BLaER1 (cell line): ENCODE data around the gene MYOG.

Experiments
- H3K27ac ChIP-seq: shearing (Covaris generic); formaldehyde crosslinking; 2 replicates; pipeline ENCODE4 v1.8.1; 2022
- H3K27me3 ChIP-seq: shearing (Covaris generic); formaldehyde crosslinking; 2 replicates; pipeline ENCODE4 v1.8.1; 2022
- H3K36me3 ChIP-seq: shearing (Covaris generic); formaldehyde crosslinking; 2 replicates; pipeline ENCODE4 v1.8.1; 2022
- H3K4me1 ChIP-seq: shearing (Covaris generic); formaldehyde crosslinking; 2 replicates; pipeline ENCODE4 v1.8.1; 2022
- H3K4me2 ChIP-seq: shearing (Covaris generic); formaldehyde crosslinking; 2 replicates; pipeline ENCODE4 v1.8.1; 2022
- H3K4me3 ChIP-seq: shearing (Covaris generic); formaldehyde crosslinking; 2 replicates; pipeline ENCODE4 v1.8.1; 2022
- H3K9ac ChIP-seq: shearing (Covaris generic); formaldehyde crosslinking; 2 replicates; pipeline ENCODE4 v1.8.1; 2022
- H3K9me3 ChIP-seq: shearing (Covaris generic); formaldehyde crosslinking; 2 replicates; pipeline ENCODE4 v1.8.1; 2022
- H4K20me1 ChIP-seq: shearing (Covaris generic); formaldehyde crosslinking; 2 replicates; pipeline ENCODE4 v1.8.1; 2022
- Cebpa-rat ChIP-seq: shearing (Covaris generic); IDR thresholded peaks from 2 replicates; pipeline ENCODE4 v1.8.1; 2022

Gene MYOG

GRCh38 chr1:203117611-203118575, 32.1 kb upstream of the MYOG start:
- Histone ChIP-seq H3K4me1 (peaks cover 33% of the 10 kb centered on the region), H3K27me3 (no peaks in the 10 kb centered on the region), H3K9ac (no peak overlapping the region), H3K36me3 (no peaks in the 10 kb centered on the region), H4K20me1 (no peaks in the 10 kb centered on the region), H3K9me3 (no peaks in the 10 kb centered on the region), H3K27ac (no peak overlapping the region), H3K4me3 (no peak overlapping the region), H3K4me2 (peak overlapping the region; percentile 4; the same call in 1 of the 2 replicates)
- no peak for TF ChIP-seq Cebpa-rat

DNA sequence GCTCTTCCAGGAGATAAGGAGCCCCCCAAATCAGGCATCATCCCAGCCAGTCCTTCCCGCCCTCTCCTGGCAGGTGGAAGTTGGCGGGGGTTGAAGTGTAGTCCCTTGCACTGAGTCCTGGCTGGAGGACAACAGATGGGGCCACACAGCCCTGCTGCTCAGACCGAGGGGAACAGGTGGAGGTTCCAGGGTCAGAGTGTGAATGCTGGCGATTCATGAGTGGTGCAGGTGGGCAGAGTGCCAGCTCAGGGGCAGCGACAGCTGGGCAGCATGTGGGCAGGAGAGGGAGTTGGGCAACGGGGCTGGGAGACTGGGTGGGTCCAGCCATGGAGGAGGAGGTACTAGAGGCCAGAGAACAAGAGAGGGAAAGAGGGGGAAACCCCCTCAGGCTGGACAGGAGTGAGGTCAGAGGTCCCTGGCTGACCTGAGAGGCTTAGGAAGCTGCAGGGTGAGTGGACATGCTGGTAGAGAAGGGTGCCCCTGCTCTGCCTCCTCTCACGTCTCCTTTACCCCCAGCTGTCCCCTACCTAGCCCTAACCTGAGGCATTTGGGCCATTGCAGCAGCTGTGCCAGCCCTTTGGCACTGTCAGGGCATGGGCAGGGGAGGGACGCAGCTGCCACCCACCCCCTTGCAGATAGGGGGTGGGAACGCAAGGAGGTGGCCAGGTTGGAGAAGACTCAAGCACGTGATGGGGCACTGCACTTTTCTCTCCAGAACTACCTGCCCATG, 30.4 kb upstream of the MYOG start:
- no peak overlapping the region for H3K4me3 ChIP-seq
- H3K9me3 ChIP-seq: no peaks in the 10 kb centered on the region
- no peak overlapping the region for H3K9ac ChIP-seq
- no peaks in the 10 kb centered on the region for H3K27me3 ChIP-seq
- no peaks in the 10 kb centered on the region for H3K36me3 ChIP-seq
- no peaks in the 10 kb centered on the region for H4K20me1 ChIP-seq
- no peak overlapping the region for H3K4me2 ChIP-seq
- H3K4me1 ChIP-seq: peaks cover 22% of the 10 kb centered on the region
- TF ChIP-seq Cebpa-rat: no peak
- no peak overlapping the region for H3K27ac ChIP-seq

- TF ChIP-seq Cebpa-rat: no peak
- Histone ChIP-seq H3K36me3 (no peaks in the 10 kb centered on the region), H3K4me2 (no peak overlapping the region), H3K27ac (no peak overlapping the region), H3K4me3 (no peak overlapping the region), H3K9ac (no peak overlapping the region), H4K20me1 (no peaks in the 10 kb centered on the region), H3K9me3 (no peaks in the 10 kb centered on the region), H3K27me3 (no peaks in the 10 kb centered on the region), H3K4me1 (peaks cover 15% of the 10 kb centered on the region; the same call in 1 of the 2 replicates)
Measured at GRCh38 chr1:203114202-203114601, 28.4 kb upstream of the MYOG start.

GRCh38 chr1:203113308-203113707, 27.5 kb upstream of the MYOG start:
- Histone ChIP-seq H3K27me3 (no peaks in the 10 kb centered on the region), H3K4me3 (no peak overlapping the region), H3K9me3 (no peaks in the 10 kb centered on the region), H3K4me1 (peaks cover 8% of the 10 kb centered on the region; the same call in 1 of the 2 replicates), H3K9ac (no peak overlapping the region), H3K4me2 (no peak overlapping the region), H3K36me3 (no peaks in the 10 kb centered on the region), H3K27ac (no peak overlapping the region), H4K20me1 (no peaks in the 10 kb centered on the region)
- TF ChIP-seq Cebpa-rat: no peak

DNA sequence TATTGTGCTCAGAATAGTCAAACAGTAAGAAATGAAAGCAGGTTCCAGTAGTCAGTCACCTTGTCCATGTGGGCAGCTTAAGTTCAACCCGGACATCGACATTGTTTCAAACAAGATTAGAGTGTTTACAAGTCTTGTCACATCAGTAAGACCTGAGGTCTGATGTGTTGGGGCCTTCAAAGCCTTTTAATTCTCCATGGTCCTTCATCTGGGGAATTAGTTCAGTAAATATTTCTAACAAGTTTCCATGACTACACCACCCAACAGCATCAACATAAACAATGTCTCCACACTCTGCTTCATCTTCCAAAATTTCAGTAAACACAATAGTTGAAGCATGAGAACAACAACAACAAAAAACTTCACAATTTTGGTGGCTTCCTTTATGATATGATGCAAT, 26.7 kb upstream of the MYOG start:
- Histone ChIP-seq H3K27me3 (no peaks in the 10 kb centered on the region), H3K27ac (no peak overlapping the region), H3K36me3 (no peaks in the 10 kb centered on the region), H3K4me1 (no peaks in the 10 kb centered on the region; the same call in 1 of the 2 replicates), H3K4me3 (no peak overlapping the region), H4K20me1 (no peaks in the 10 kb centered on the region), H3K9me3 (no peaks in the 10 kb centered on the region), H3K4me2 (no peak overlapping the region), H3K9ac (no peak overlapping the region)
- TF ChIP-seq Cebpa-rat: no peak

- H3K4me2 ChIP-seq: no peak overlapping the region
- TF ChIP-seq Cebpa-rat: no peak
- no peaks in the 10 kb centered on the region for H3K27me3 ChIP-seq
Measured at GRCh38 chr1:203104789-203105390, 19.1 kb upstream of the MYOG start.

GRCh38 chr1:203103829-203104495, 18.1 kb upstream of the MYOG start:
- no peaks in the 10 kb centered on the region for H3K27me3 ChIP-seq
- H4K20me1 ChIP-seq: no peaks in the 10 kb centered on the region
- TF ChIP-seq Cebpa-rat: no peak
- no peak overlapping the region for H3K4me3 ChIP-seq
- no peaks in the 10 kb centered on the region for H3K36me3 ChIP-seq
- no peaks in the 10 kb centered on the region for H3K9me3 ChIP-seq
- no peak overlapping the region for H3K27ac ChIP-seq
- H3K4me1 ChIP-seq: peaks cover 25% of the 10 kb centered on the region
- no peak overlapping the region for H3K9ac ChIP-seq
- peak overlapping the region; percentile 45; the same call in 1 of the 2 replicates for H3K4me2 ChIP-seq

More at GRCh38 chr1:203104789-203105390, 19.1 kb upstream of the MYOG start:
- Histone ChIP-seq H4K20me1 (no peaks in the 10 kb centered on the region), H3K36me3 (no peaks in the 10 kb centered on the region), H3K9ac (no peak overlapping the region), H3K4me1 (peaks cover 25% of the 10 kb centered on the region), H3K27ac (no peak overlapping the region), H3K9me3 (no peaks in the 10 kb centered on the region), H3K4me3 (no peak overlapping the region)

- no peaks in the 10 kb centered on the region for H3K27me3 ChIP-seq
- no peaks in the 10 kb centered on the region for H3K9me3 ChIP-seq
- H3K4me3 ChIP-seq: no peak overlapping the region
- H3K4me2 ChIP-seq: peak overlapping the region; percentile 45
- H4K20me1 ChIP-seq: no peaks in the 10 kb centered on the region
- no peak for TF ChIP-seq Cebpa-rat
- peak overlapping the region; percentile 19; the same call in 1 of the 2 replicates for H3K27ac ChIP-seq
- no peaks in the 10 kb centered on the region for H3K36me3 ChIP-seq
- no peak overlapping the region for H3K9ac ChIP-seq
- peaks cover 25% of the 10 kb centered on the region for H3K4me1 ChIP-seq
Measured at GRCh38 chr1:203103216-203103615, 17.4 kb upstream of the MYOG start.
